CD4-positive, alpha-beta T cell treated with Interferon gamma for 1 hour (primary cell): ENCODE data around the gene NOL6.

ENCODE experiments used
- DNase-seq: peaks from one replicate; pipeline ENCODE4 v3.0.0-alpha.2; 2020

NOL6 gene

DNA sequence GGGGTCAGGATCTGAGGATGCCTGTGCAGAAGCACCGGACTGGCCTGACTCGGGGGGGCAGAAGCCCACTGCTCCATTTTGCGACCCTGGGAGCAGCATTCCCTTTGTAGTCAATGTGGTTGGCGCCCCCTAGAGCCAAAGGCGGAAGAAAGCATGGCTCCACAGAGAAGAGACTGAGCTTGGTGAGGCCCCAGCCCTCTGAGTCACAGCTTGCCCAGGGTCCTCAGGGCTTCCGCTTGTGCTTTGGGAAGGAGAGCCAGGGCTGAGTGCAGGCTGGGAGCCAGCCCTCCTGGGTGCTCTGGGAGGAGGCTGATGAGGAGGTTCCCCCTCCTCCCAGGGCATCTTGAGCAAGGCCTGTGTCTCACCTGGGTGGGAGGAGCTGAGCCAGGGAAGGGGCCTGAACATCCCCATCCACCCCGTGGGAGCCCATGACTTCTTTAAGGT lies 20.9 kb downstream of the NOL6 start:
- DNase-seq = peak; percentile 28

DNA sequence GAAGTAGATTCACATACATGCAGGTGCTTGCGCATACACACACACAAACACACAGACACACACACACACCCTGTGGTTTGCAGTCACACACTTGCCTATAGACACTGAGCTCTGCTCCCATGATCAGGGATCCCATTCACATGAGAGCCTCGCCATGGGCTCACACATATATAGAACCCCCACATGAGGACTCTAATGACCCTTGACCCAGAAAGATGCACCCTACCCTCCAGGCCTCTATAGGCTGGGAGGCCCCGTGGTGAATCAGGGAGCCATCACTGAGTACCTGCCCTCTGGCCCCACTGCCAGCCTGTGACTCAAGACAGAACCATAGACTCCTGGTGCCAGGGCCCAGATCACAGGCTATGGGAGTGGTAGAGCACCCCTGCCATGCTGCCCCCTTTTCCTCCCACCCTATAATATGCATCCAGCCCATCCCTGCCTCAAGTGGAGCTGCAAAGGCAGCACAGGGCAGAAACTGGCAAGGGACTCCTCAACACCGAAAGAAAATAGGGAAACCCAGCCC lies 23.0 kb downstream of the NOL6 start:
- no peak for DNase-seq

DNA sequence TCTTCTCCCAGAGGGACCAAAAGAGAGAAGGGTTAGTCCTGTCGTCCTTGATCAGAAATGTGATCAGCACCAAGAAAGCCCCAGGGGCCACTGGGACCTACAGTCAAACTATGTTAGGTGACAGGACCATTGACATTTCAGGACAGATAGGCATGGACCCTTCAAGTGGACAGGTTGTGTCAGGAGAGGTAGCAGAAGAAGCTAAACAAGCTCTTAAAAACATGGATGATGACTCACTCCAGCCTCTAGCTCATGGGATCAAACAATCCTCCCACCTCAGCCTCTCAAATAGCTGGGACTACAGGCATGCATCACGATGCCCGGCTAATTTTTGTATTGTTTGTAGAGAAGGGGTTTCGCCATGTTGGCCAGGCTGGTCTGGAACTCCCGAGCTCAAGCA lies 24.0 kb downstream of the NOL6 start:
- DNase-seq = no peak

DNA sequence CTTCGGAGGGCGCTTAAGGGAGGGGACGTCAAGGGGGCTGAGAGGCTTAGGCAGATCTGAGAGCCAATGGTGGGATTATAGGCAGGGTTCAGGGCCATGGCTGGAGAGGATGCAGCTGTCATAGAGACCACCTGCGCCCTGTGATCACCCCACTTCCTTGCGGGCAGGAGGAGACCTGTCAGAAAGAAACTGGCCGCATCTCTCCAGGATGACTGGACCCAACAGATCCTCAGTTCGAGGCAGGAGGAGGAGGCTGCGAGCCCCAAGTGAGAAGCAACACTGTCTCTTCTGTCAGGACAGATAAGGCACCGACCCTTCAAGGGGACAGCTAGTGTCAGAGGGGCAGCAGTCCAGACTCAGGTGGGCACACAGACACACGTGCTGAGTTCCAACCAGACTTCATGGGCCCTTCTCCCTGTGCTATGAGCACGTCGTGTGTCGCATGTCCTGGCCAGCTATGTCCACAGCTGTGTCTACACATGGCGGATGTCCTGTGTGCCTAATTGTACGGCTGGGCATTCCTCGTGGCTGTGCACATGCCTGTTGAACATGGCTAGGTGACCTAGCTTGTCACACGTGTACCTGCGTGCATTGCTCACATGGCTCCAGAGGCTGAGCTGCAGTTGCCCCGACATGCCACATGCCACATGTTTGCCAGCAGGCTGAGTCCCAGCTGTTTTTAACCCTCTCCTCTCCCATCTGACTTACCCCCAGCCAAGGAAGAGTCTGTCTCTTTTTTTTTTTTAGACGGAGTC lies 25.7 kb downstream of the NOL6 start:
- DNase-seq = no peak

DNA sequence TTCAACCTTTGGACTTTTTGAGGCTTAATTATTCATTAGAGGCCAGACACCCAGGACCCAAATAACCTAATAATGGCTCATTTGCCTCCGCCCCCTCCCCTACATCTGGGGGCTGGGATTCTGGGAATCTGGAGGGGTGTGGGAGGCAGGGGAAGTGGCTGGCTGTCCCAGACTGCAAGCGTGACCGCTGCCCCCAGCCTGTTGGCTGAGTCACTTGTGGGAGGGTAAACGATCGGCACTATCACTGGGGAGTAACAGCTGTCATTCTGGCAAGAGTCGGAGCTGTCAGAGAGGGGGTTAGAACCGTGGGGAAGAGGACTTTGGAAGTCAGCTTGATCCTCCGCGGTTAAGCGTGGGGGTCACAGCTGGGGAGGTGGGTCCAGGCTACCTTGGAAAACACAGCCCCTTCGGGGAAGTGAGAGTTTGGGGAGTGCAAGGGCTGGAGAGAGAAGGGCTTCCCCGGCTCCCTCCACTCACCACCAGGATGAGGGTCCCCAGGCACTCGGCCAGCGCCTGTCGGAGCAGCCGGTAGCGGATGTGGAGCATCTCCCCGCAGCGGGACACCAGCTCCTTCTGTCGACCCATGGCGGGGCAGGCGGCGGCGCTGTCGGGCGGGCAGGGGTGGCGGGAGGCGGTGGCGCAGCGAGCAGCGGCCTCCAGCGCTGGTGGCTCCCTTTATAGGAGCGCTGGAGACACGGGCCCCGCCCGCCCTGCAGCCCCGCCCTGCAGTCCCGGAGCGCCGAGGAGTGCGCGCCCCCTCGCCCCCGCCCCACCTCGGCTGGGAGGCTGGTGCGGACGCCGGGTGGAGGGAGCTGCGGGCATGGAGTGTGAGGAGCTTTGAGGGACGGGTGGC lies 26.6 kb downstream of the NOL6 start, which contains the start of gene AQP3:
AQP3 (minus strand) TSS at position 648 of the 853 bp plus-strand sequence; CDS start at position 585, 63 bp downstream.
- DNase-seq = peak; percentile 71

DNA sequence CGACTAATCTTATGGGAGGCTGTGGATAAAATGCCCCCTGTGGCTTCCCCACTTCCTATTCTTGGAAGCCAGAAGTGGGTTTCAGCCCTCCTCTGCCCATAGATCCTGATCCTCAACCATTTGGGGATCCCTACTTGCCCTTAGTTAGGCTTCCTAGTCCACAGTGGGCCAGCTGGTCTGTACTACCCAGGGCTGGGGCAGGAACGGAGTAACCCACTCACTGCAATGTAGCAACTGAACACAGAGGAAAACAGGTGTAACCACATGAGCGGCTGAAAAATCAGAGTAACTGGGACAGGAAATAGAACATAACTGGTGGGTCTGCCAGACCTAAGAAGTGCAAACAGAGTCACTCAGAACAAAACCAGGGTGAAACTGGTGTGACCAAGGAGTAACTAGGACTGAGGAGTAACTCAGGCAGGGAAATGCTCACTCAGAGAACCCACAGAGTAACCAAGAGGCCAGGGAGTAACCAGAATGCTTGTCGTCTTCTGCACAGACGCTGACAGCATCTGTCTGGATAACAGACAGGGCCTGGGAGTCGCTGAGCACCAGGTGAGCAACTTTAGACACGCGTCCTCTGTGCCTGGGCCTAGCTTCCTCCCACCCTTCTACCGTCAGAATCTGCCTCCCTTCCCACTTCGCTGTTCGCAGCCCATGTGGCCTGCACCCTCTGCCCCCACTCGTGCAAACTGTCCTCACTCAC lies 27.3 kb downstream of the NOL6 start:
- DNase-seq = peak; percentile 27

DNA sequence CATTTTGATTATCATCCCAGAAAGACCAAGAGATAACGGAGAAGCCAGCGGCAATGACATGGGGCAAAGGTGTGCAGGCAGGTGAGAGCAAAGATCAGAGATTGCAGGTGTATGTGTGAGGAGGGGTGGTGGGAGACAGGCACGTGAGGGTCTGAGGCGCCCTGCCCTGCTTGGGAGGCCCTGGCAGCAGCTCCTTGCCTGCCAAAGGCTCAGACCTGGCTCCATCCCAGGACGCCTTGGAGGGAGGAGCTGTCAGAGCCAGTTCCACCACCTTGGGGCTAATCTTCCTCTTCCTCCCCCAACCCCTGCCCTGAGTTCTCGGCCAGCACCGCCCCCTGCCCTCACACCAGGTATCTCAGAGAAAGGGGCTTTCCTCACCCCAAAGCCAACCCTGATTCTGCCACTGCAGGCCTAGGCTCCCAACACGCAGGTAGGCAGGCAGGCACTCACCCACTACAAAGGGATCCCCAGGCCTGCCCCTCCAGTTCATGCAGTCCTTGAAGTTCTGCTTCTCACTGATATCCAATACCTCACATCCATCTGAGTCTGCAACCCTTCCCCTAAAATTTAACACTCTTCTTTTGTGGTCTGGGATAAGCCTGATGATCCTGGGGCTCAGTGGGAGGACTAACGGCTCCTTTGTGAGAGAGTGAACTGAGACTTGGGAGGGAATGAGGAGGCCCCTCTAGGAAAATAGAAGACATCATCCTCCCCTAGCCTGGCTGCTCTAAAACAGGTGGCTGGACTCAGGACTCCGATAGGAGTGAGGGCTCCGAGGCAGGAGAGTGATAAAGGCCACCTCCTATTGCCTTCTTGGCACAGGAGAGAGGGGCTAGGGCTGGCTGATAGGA lies 28.1 kb downstream of the NOL6 start:
- peak; percentile 31 for DNase-seq

DNA sequence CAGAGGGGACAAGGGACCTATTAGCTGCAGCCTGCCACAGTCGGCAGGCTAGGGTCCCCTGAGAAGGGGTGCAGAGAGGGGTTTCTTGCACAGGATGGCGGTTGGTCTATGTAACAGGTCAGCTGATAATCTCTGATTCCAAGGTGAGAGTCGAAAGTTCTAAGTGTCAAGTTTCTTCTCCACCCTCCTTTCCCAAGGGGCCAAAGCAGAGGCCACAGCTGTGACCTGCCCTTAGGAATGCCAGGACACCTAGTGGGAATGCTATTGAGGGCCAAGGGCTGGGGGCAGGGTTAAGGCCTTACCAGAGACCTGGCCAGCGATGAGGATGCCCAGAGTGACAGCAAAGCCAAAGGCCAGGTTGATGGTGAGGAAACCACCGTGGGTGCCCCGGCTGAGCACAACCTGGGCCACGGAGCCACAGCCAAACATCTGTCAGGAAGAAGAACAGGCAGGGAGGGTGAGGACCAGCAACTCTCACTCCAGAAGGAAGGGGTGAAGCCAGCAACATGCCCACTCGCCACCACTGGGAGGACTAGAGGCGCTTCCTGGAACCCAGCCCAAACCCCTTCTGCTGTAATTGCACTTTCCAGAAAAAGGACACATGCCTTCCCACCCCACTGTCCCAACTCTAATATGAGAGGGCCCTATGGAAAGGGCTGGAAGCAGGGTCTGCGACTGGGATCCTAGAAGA lies 30.1 kb downstream of the NOL6 start:
- no peak for DNase-seq

DNA sequence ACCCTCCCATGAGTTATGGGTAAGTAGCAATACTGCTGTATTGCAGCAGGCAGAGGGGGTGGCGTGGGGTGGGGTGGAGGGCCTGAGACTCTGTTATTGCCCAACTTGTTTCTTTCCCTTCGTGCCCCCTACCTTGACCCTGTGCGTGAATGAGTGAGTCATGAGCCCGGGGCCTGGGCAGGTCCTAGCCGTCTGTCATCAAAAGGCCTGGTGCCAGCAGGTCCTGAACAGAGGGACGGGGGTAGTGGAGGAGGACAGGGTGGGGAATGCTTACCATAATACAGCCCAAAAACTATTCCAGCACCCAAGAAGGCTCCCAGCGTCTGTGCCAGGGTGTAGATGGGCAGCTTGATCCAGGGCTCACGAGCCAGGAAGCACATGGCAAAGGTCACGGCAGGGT lies 30.7 kb downstream of the NOL6 start:
- DNase-seq = no peak

DNA sequence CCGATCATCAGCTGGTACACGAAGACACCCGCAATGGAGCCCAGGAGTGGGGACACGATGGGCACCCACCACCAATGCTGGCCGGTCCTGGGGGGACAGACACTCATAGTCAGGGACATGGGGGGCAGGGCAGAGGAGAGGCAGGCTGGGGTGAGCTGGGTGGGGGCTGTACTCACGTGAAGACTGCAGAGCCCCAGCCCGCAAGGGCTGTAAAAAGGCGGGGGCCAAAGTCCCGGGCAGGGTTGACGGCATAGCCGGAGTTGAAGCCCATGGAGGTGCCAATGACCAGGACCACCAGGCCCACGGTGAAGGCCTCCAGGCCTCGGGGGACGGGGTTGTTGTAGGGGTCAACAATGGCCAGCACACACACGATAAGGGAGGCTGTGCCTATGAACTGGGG lies 31.6 kb downstream of the NOL6 start:
- no peak for DNase-seq

DNA sequence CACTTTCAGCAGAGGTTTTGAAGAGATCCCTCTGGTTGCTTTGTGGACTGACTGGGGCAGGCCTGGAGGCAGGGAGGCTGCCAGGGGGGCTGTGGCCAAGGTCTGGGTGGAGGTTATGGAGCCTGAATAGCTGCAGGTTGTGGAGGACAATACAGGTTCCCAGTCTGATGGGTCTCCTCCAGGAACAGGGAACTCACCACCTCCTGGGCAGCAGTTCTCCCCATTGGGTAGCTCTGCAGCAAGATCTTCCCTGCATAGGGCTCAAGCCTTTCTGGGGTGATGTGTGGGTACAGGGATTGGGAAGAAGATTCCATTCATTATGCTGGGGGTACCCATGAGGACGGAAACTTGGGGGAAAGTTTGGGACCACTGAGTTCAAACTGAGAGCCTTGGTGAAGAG lies 33.1 kb downstream of the NOL6 start:
- no peak for DNase-seq

DNA sequence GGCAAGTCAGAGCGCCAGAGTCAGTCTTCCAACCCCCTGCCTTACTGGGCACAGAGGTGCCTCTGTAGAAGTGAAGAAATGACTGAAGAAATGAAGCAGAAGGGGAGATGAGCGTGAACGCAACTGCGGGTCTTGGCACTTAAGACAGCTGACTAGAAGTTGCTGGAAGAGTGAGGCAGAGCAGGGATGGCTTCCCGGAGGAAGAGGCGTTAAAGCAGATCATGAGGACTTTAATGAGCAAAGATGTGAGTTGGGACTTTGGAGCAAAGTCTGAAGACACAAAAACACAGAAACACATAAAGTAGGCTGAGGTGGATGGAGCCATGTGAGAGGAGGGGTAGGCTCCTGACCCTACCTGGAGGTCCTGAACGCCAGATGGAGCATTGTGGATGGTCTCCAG lies 33.5 kb downstream of the NOL6 start:
- no peak for DNase-seq

DNA sequence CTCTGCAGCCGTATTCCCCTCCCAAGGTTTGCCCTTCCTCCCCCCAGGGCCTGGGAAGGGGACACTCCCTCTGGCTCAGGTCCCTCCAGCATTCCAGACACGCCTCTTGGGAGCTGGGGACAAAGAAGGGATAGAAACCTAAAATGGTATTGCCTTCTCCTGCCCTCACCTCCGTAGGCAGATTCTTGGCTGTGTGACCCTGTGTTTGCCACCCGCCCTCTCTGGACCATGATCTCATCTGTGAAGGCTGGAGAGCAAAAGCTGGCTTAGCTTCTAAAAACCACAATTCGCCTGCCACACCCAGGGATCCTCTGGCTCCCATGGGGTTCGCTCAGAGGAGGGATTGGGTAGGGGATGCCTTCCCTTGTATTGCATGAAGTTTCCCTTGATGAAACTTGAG lies 34.0 kb downstream of the NOL6 start:
- DNase-seq = no peak

DNA sequence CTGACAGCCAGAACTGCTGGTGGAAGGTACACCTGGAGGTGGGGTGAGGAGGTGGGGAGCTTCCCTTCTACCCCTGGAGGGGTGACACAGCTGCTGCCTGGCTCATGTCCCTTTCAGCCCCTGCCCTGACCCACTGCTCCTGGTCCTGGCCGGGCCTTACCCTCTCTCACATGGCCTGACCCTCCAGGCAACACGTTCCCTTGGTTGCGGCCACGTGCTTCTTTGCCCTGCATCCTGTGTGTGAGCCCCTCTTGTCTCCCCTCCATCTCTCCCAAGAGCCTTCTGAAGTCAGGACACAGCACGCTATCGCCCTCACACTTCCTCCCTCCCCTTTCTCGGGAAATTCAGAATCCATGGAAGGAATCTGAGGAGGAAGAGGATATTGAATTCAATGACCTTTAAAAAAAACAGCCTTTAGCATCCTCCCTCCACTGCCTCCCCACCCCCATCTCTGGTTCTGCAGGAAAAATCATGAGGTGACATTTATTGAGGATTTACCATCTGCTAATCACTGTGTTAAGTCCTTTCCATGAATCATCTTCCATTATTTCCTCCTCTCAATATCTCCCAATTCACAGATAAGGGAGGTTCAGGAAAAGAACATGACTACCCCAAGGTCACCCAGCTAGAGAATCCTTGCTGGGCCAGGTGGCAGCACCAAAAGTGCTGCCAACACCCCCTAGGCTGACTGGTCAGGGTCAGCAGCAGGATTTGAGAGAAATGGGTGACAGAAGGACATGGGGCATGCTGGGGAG lies 34.6 kb downstream of the NOL6 start:
- DNase-seq = no peak

DNA sequence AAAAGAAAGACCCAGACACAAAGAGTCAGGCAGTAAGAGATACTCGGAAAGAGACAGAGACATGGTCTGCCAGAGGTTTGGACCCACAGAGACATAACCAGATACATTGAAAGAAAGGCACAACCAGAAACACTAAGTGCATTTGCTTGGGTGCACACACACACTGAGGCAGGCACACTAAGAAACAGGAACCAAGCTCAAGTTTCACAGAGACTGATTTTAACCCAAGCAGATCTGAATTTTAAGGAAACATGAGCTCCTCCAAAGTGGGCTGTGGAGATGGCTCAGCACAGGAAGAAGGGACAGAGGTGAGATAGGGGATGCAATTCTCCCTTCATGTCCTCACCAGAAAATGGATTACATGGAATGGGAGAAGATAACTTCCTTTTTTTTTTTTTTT lies 35.8 kb downstream of the NOL6 start:
- DNase-seq = no peak

DNA sequence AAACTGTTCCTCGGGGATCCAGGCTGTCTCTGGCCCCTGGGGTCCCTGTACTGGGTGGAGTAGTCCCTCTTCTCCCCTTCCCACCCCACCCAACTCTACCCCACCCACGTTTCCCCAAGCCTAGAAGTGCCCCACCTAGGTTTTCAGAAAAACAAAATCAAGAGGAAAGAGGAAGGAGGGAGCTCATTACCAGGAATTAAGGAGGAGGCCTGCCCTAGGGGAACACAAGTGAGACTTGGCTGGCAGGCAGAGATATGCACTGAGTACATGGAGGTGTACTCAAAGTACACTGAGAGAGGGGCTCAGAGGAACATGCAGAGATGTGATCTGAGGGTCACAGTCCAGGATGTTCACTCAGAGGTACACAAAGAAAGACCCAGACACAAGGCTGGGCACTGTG lies 36.5 kb downstream of the NOL6 start:
- no peak for DNase-seq

DNA sequence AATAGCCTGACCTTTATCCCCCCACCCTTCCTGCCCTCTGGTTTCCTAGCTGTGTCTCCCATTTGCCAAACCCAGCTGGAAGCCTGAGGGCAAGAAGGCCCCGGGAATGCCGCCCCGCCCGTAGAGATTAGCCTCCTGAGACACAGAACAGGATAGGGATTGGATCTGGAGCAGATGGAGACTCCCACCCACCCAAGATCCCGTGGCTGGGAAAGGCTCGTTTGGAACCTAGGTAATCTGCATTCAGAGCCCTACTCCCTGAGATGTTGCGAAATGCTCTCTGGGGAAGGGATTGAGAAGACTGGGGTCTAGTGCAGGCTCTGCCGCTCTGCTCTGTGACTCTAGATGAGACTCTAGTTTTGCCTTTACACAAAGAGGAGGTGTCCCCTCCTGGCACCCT lies 37.3 kb downstream of the NOL6 start:
- no peak for DNase-seq

DNA sequence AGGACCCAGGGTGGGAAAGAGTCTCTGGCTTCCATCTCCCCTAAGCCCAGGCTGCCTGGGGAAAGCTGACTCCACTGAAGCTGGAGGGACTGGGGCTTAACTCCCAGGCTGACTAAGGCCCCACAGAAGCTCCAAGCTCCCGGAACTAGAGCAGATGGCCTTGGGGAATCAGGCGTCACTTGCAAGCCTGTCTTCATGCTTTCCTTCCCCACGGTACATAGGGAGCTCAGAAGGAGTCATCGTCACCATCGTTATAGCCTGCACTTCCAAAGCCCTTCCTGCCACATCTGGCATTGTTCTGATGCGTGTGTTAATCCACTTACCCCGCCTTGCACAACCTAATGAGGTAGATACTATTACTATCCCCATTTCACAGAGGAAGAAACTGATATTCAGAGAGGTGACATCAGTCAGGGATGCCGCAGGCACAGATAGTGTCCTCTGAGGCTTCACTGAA lies 37.9 kb downstream of the NOL6 start:
- DNase-seq = no peak

DNA sequence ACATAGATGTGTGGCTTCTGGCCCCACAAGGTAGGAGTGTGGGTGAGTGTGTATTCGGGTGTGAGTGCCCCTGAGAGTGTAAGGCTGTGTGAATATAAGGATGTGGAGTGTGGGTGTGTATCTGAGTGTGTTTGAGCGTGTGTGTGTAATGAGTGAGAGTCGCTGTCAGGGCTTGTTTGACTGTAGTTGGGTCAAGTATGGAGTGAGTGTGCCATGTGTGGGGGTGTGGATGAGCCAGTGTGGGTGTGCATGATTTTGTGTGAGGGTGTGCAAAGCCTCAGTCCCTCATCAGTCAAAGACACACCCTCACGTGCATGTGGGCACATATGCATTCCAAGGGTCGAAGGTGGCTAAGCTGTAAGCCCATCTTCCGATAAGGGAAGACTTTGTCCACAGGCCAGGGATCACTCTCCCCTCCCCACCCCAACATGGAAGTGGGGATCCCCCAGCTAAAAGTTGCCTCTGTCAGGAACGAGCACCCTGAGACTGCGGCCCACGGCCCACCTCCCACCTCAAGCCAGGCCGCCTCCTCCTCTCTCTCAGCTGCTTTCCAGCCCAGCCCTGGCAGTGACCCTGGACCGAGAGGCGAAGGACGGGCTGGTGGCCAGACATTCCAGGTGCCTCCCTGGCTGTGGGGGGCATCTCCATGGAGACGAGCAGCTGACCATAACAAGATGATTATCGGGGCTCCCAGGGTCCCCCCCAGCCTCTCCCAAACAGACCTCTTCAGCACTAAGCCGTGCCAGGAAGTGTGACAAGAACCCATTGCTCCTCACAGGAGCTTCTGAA lies 39.2 kb downstream of the NOL6 start:
- DNase-seq = no peak

DNA sequence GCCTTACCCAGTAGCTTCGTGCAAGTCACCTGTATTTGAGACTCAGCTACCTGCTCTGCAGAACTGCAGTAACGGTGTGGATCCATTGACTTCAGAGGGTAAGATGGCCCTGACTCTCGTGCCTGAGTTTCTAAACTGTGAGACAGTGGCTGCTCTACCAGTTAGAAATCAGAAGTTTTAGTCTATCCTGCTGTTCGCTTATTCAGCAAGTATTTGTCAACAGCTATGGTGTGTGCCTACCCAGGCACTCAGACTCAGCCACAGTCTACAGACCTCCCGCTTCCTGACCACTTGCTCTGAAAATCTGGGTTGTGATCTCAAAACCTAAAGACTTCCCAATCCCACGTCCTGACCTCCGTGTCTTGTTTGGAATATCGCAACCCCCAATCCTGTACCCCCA lies 39.9 kb downstream of the NOL6 start:
- no peak for DNase-seq
